Activated naive CD8-positive, alpha-beta T cell treated with anti-CD3 and anti-CD28 coated beads, Interleukin-2, amount 50 U/mL, for 24 hours (primary cell): Measurements from ENCODE around the gene NOTUM.
"Not testable (repeated sequence)": the region's sequence is repeated elsewhere in the genome, so short reads cannot be mapped to it uniquely, and the experiment has no call there.

ENCODE experiments used
- ATAC-seq: fragments of 150-1000 bp; cut with Tn5 transposase; one replicate; pipeline ENCODE4 v1.10.0; 2021
- DNase-seq: peaks from one replicate; pipeline ENCODE4 v3.0.0; 2021
- H3K27ac Mint-ChIP-seq: one replicate; pipeline ENCODE4 v1.8.0; 2021; ENCODE audit warnings: mild to moderate bottlenecking, mixed read lengths
- H3K27me3 Mint-ChIP-seq: one replicate; pipeline ENCODE4 v1.8.0; 2021; ENCODE audit warnings: mixed read lengths
- H3K36me3 Mint-ChIP-seq: one replicate; pipeline ENCODE4 v1.8.0; 2021; ENCODE audit warnings: low read depth, mixed read lengths
- H3K4me1 Mint-ChIP-seq: one replicate; pipeline ENCODE4 v1.8.0; 2021; ENCODE audit warnings: mixed read lengths
- H3K4me3 Mint-ChIP-seq: one replicate; pipeline ENCODE4 v1.8.0; 2021; ENCODE audit warnings: mild to moderate bottlenecking, moderate library complexity, mixed read lengths
- H3K9me3 Mint-ChIP-seq: one replicate; pipeline ENCODE4 v1.8.0; 2021; ENCODE audit warnings: mixed read lengths

The NOTUM gene

DNA sequence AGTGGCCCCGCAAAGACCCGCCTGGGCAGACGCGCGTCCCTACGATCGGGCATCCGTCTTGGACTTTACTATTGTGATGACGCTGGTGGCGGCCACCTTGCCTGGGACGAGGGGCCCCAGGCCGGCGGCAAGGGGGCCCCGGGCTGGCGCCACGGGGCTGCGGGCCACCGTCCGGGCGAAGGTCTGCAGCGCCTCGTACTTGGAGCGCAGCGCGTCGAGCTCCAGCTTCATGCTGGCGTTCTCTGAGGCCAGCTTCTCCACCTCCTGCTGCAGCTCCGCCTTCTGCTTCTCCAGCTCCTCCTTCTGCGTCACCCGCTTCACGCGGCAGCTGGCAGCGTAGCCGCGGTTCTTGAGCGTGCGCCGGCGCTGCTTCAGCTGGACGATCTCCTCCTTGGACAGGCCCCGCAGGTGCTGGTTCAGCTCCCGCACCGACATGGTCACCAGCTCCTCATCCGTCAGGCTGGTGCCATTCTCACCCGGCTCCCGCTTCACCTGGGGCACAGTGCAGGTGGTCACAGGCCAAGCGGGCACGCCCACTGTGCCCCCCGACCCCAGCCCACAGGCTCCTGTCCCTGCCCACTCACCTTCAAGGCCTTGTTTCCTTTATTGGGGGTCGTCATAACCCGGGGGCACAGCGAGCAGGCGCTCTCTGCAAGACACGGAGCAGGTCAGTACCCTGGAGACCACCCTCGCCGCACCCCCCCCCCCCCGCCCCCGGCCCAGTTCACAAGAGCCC, 38.3 kb downstream of the NOTUM start:
- Mint-ChIP-seq H3K4me1 (peaks cover 26% of the 10 kb centered on the region), H3K27me3 (no peaks in the 10 kb centered on the region), H3K36me3 (peaks cover 3% of the 10 kb centered on the region), H3K27ac (no peak overlapping the region), H3K9me3 (no peaks in the 10 kb centered on the region), H3K4me3 (no peak overlapping the region)
- ATAC-seq (no peak), DNase-seq (no peak)

DNA sequence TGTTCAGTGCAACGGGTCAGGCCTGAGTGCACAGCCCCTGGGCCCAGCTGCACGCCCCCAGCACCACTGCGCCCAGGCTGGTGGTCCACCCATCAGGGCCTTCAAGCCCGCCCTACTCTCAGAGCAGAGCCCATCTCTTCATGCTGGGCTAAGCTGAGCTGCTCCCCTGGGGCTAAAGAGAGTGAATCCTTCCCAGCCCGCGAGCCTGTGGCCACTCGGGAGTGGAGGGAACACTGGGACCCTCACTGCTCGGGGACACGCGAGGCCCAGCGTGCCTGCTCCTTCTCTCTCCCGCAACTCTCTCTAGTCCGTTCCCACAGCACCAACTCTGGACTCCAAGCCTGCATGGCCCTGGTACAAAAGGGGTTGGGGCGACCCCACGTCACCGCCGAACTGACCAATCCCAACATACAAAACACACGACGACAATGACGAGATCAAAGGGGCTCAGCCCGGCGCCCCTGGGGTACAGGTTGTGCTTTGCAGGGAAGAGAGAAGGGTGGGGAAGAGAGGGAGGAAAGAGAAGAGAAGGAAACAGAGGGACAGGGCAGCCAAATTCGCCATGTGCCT, 38.9 kb downstream of the NOTUM start:
- H3K9me3 Mint-ChIP-seq: no peaks in the 10 kb centered on the region
- H3K36me3 Mint-ChIP-seq: peaks cover 3% of the 10 kb centered on the region
- H3K27me3 Mint-ChIP-seq: no peaks in the 10 kb centered on the region
- ATAC-seq (no peak), DNase-seq (no peak)
- H3K4me1 Mint-ChIP-seq: peaks cover 29% of the 10 kb centered on the region
- no peak overlapping the region for H3K4me3 Mint-ChIP-seq
- H3K27ac Mint-ChIP-seq: no peak overlapping the region

DNA sequence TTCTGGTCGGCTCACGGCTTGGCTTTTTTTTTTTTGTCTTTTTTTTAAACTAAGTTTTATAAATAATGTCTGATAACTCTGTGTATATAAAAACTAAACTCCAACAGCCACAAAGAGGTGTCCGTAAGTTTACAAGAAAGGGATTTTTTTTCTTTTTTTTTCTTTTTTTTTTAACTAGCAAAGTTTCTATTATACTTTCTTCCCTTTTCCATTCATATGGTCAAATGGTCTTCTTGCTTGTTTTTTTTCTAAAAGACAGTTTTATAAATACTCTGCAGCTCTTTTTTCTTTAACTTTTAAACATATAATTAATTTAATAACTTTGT, 39.5 kb downstream of the NOTUM start:
- H3K36me3 Mint-ChIP-seq: peaks cover 3% of the 10 kb centered on the region
- no peak overlapping the region for H3K4me3 Mint-ChIP-seq
- H3K27ac Mint-ChIP-seq: no peak overlapping the region
- DNase-seq (no peak), ATAC-seq (no peak)
- H3K27me3 Mint-ChIP-seq: no peaks in the 10 kb centered on the region
- H3K9me3 Mint-ChIP-seq: no peaks in the 10 kb centered on the region
- peaks cover 31% of the 10 kb centered on the region for H3K4me1 Mint-ChIP-seq

DNA sequence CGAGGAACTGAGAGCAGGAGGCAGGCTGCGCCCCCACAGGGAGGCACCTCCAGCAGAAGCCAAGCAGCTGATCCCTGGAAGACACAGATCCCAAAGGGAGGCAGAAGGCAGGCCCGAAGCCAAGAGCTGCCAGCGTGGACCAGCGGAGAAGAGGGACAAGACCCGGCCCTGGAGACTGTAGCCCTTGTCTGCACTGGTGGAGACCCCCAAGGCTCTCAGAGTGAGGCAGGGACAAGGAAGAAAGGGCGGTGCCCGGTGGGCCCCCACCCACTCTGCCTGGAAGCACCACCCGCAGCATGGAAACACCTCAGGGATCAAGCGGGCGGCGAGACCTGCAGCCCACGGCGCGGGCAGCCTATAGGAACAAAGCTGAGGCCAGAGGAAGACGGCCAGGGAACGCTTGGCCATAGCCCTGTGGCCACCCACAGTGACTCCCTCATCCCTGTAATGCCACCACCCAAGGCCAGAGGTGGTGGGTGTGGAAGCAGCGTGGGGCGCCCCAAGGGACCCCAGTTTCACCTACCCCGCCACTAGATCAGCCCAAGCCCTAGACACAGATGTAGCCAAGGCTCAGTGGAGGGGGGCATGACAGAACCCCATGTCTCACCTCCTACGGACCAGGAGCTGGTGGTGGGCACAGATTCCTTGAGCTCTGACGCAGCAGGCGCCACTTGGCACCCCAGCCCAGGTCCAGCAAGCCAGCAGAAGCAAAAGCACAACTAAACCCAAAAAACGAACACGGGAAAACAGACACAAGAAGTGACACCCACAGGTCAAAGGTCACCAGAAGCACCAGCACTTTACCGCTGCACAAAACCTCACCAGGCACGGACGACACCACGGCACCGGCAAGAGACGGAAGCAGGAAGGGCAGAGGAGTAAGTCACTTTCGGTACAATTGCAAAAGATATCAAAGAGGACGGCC, 40.1 kb downstream of the NOTUM start:
- Mint-ChIP-seq H3K27me3 (no peaks in the 10 kb centered on the region), H3K27ac (no peak overlapping the region)
- no peak for ATAC-seq

DNA sequence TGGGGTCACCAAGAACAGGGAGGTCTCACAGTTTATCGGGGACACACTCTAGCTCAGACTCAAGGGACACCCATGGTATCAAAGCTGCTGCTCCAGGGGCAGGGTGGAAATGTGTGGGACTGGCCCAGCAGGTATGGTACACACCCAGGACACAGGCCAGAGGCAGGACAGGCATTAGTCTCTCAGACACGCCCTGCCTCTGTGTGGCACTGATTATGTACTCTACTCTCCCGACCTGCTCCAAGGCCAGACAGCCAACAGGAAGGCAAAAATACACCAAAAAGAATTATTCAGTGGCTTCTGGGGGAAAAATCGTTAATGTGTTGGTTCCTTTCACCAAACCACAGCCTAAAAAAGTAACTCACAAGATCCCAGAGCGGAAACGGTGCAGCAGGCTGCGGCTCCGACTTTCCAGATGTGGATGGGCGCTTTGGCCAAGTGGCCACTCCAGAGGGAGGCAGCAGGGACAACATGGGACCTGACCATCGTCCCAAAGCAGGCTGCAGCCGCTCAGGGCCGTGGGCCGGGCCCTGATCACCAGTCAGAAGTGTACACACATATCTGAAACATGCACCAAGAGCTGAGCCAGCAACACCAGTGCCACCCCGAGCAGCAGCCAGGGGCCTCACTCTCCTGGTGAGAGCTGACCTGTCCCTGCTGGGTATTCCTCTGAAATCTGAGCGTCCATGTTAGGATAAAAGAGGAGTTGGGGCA, 42.0 kb downstream of the NOTUM start:
- peaks cover 20% of the 10 kb centered on the region for H3K4me1 Mint-ChIP-seq
- ATAC-seq (no peak), DNase-seq (no peak)
- H3K27me3 Mint-ChIP-seq: no peaks in the 10 kb centered on the region
- no peak overlapping the region for H3K4me3 Mint-ChIP-seq
- H3K36me3 Mint-ChIP-seq: peaks cover 11% of the 10 kb centered on the region
- no peaks in the 10 kb centered on the region for H3K9me3 Mint-ChIP-seq
- no peak overlapping the region for H3K27ac Mint-ChIP-seq

More for the DNA sequence above, 40.1 kb downstream of the NOTUM start:
- no peaks in the 10 kb centered on the region for H3K9me3 Mint-ChIP-seq
- H3K4me3 Mint-ChIP-seq: no peak overlapping the region
- H3K36me3 Mint-ChIP-seq: peaks cover 4% of the 10 kb centered on the region
- no peak for DNase-seq
- peaks cover 27% of the 10 kb centered on the region for H3K4me1 Mint-ChIP-seq

DNA sequence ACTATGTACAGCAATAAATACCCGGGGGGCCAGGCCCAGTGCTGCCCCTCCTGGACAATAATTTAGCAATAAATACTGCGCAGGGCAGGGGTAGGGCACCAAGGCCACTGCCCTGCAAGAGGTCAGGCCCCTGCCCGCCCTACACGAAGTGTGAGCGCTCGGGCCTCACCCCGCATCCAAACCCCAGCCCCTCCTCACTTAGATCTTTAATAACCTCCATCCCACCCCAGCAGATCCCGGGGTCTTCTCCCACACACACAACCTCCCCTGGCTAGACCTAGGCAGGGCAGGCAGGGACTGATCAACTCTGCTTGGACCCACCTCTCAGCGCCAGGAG, 42.7 kb downstream of the NOTUM start:
- not testable (repeated sequence) for H3K9me3 Mint-ChIP-seq, H3K27me3 Mint-ChIP-seq, DNase-seq
- H3K27ac Mint-ChIP-seq: peak overlapping the region; percentile 67
- H3K4me3 Mint-ChIP-seq: peak overlapping the region; percentile 77
- ATAC-seq: peak; percentile 11
- peaks cover 20% of the 10 kb centered on the region for H3K4me1 Mint-ChIP-seq
- peaks cover 11% of the 10 kb centered on the region for H3K36me3 Mint-ChIP-seq

DNA sequence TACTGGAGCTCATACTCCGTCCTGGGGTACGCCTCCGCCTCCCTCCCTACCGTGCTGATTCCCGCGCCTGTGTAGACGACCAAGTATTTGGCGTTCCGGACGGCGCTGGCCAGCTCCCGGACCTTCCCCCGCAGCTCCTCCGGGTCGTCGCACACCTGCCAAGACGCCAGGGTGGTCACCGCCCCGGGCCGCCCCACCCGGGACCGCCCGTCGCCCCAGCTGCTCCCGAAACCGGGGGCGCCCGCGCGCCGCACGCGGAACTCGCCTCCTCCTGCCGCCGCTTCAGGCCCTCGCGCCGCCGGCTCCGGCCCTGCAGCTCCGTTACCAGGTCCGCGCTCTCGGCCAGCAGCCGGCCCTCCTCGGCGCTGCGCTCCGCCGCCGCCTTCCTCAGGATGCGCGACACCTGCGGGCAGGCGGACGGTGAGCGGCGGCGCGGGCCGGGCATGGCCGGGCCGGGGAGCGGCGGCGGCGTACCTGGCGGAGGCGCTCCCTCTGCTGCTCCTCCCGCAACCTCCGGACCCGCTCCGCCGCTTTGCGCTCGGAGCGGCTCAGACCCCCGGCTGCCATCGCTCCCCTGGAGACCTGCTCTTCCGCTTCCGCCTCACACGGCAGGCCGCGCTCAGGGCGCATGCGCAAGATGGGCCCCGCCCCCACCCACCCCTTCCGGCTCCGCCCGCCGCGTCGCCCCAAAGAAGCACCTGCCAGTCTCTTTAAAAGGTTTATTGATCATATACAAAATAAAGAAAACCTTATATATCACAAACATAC, 43.2 kb downstream of the NOTUM start, which contains the start of gene SIRT7:
Gene SIRT7 (minus strand): TSS at position 612 of the 768 bp plus-strand sequence. CDS start 45 bp downstream, at position 567.
- peak within 1 kb of the TSS; percentile 77 for H3K4me3 Mint-ChIP-seq
- no peaks in the 10 kb centered on the region for H3K9me3 Mint-ChIP-seq
- H3K36me3 Mint-ChIP-seq: peaks cover 17% of the 10 kb centered on the region
- H3K4me1 Mint-ChIP-seq: peaks cover 20% of the 10 kb centered on the region
- no peaks in the 10 kb centered on the region for H3K27me3 Mint-ChIP-seq
- peak; percentile 75 for ATAC-seq
- peak within 1 kb of the TSS; percentile 69 for H3K27ac Mint-ChIP-seq
- DNase-seq: peak; percentile 83

DNA sequence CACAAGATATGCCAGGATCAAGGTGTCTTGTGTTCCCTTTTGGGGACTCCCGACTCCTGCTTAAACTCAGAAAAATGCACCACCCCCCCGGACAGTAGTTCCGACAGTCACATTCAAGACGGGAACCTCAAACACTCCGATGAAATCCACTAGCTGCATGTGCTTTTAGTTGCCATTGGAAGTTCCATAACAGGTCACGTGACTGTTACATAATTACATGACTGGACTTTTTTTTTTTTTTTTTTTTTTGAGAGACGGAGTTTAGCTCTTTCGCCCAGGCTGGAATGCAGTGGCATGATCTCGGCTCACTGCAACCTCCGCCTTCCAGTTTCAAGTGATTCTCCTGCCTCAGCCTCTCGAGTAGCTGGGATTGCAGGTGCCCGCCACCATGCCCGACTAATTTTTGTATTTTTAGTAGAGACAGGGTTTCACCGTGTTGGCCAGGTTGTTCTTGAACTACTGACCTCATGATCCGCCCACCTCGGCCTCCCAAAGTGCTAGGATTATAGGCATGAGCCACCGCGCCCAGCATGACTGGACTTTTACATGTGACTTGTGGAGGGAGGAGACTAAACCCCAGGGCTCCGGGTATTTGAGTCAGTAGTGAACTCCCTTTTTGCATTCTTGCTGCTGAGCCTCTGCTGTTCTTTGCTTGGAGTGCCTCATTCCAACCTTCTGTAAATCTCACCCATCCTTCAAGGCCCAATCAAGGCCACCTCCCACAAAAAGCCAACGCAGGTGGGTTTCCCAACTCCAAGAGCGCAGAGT, 44.6 kb downstream of the NOTUM start:
- H3K27ac Mint-ChIP-seq: peak overlapping the region; percentile 69
- H3K4me3 Mint-ChIP-seq: peak overlapping the region; percentile 77
- peaks cover 22% of the 10 kb centered on the region for H3K4me1 Mint-ChIP-seq
- DNase-seq (no peak), ATAC-seq (no peak)
- H3K27me3 Mint-ChIP-seq: no peaks in the 10 kb centered on the region
- H3K36me3 Mint-ChIP-seq: peaks cover 18% of the 10 kb centered on the region
- H3K9me3 Mint-ChIP-seq: no peaks in the 10 kb centered on the region

DNA sequence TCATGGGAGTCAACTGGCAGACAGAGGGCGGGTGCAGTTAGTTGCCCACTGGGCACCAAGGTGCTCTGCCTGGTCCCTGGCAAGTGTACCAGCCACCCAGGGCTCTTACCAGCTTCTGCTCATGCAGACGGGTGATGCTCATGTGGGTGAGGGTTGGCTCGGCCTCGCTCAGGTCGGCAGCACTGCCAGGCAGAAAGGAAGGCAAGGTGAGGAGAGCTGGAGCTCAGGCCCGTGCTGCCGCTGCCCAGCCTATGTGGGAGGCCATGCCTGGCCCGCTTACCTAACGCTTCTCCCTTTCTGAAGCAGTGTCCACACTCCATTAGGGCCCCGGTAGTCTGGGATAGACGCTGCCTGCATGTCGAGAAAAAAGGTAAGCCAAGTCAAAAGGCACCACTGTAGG, 45.7 kb downstream of the NOTUM start:
- ATAC-seq: no peak
- Mint-ChIP-seq H3K36me3 (peaks cover 16% of the 10 kb centered on the region), H3K27me3 (no peaks in the 10 kb centered on the region), H3K4me1 (peaks cover 22% of the 10 kb centered on the region), H3K9me3 (no peaks in the 10 kb centered on the region), H3K4me3 (no peak overlapping the region), H3K27ac (no peak overlapping the region)
- no peak for DNase-seq

DNA sequence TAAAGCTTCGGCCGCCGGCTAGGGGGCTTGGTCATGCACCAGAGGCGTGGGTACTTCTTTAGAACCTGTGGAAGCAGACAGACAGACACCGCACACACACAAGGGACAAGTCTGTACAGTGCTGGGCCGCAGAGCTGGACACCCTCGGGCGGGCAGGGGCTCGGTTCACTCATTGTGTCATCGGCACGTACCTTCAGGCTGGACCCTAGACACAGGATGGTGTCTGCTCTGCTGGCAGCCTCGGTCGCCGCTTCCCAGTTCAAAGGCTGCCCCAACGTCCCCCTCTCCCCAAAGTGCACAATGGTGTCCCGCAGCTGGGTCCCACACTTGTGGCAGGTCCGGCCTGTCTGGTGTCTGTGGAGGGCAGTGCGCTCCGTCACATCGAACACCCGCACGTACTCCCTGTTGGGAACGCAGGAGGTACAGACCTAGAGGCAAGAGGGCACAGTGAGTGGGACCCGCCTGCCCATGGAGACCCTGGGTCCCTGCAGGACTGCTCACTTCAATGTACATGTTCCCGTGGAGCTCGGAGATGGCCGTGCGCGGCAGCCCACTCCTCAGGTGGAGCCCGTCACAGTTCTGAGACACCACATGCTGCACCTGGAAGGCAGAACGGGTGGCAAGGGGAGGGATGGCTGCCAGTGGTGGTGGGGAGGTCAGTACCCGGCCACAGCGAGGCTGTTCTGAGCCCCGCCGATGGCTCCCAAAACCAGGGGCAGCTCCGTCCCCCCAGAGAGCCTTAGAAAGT, 46.7 kb downstream of the NOTUM start:
- DNase-seq: no peak
- H3K4me1 Mint-ChIP-seq: peaks cover 22% of the 10 kb centered on the region
- H3K9me3 Mint-ChIP-seq: no peaks in the 10 kb centered on the region
- ATAC-seq: no peak
- no peak overlapping the region for H3K27ac Mint-ChIP-seq
- peaks cover 16% of the 10 kb centered on the region for H3K36me3 Mint-ChIP-seq
- no peak overlapping the region for H3K4me3 Mint-ChIP-seq
- no peaks in the 10 kb centered on the region for H3K27me3 Mint-ChIP-seq

DNA sequence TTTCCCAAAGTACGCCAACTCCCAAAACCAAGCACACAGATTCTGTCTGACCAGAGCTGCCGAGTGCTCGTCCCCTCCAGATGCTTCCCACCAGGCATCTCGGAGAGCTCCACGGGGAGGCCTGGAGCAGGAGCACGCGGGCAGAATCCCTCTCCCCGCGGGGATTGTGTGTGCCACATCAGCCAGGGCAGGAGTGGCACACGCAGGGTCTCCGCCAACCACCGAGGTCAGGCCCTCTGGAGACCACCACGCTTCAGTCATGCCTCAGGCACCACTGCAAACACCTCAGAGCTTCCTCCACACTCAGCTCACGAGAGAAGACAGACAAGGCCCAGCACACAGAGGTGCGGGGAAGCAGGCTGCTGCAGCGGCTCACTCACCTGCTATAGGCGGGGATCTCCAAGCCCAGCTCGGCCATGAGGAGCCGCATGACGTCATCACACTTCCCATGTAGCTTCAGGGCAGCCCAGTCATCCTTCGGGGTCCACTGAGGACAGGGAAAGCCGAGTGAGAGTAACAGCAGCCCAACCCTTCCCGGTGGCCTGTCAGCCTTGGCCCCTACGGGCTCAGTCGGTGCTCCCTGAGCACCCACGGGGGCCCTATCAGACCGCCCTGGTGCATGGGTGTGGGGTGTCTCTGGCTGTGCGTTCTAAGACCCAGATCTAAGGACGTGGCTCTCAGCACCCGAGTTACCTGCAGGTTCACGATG, 47.4 kb downstream of the NOTUM start:
- Mint-ChIP-seq H3K36me3 (peaks cover 16% of the 10 kb centered on the region), H3K27me3 (no peaks in the 10 kb centered on the region), H3K9me3 (no peaks in the 10 kb centered on the region), H3K27ac (no peak overlapping the region), H3K4me1 (peaks cover 20% of the 10 kb centered on the region), H3K4me3 (no peak overlapping the region)
- ATAC-seq (no peak), DNase-seq (no peak)

DNA sequence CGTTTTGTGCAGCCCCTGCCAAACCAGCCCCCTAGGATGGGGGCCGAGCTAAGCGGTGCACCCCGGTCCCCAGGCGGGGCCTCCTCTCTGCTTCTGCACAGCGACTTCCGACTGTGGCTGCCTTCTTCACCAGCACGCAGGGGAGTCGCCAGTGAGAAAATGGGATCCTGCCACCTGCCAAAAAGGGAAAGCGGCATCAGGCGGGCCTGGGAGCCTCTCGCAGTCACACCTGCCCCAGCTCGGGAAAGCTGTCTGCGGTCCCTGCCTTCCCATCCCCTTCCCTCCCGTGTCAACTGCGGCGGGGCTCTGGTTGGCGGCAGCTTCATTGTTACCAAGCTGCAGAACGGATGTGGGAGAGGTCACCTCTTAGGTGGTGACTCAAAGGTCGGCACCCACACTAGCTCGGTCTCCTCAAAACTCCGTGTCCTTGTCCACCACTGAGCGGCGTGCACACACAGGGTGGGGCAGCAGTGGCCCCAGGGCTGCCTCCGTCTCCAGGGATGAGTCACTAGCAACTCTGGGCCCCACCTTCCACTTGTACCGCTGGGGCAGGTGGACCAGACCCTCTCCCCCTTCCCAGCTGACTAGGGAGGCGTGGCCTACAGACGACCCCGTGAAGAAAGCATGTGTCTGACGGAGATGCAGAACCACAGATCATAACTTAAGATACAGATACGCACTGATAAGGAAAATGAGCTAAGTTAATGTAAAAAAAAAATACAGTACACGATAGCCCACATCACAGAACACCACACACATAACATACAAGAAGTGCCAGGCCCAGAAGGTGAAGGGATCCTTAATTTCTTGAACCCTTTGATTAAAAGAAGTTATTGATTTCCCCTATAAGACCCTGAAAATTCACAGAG, 48.3 kb downstream of the NOTUM start:
- Mint-ChIP-seq H3K36me3 (peaks cover 18% of the 10 kb centered on the region), H3K4me3 (peak overlapping the region; percentile 36), H3K4me1 (peaks cover 15% of the 10 kb centered on the region), H3K27ac (no peak overlapping the region), H3K9me3 (no peaks in the 10 kb centered on the region), H3K27me3 (no peaks in the 10 kb centered on the region)
- no peak for DNase-seq
- no peak for ATAC-seq
